RPMI7951 (cell line): ENCODE results near the gene STK24. TPM values are rescaled to one million over a fixed set of nuclear protein-coding genes. Genes with fewer than 3 reads are reported as not detected.

Source experiments
- DNase-seq: peaks from one replicate; pipeline ENCODE4 v3.0.0-alpha.2; 2012; ENCODE audit warnings: low read depth
- total RNA-seq: library from RNA; depleted of rRNA; stranded (reverse); fragments of >200 nt; shearing (Covaris generic); gene quantifications from 2 replicates; pipeline ENCODE4 v1.2.3, GENCODE V29; 2014

STK24 gene
- total RNA-seq, 1 experiment from 2014 or later, result 92.5 TPM

GRCh38 chr13:98452851-98453843, 123.8 kb downstream of the STK24 start:
- no peak for DNase-seq

- DNase-seq, result no peak
These were observed 125.0 kb downstream of the STK24 start for GRCh38 chr13:98451676-98452470.

- no peak for DNase-seq
These were observed 126.3 kb downstream of the STK24 start for GRCh38 chr13:98450539-98451111.

GRCh38 chr13:98450026-98450425, 126.9 kb downstream of the STK24 start:
- DNase-seq, result no peak

- no peak for DNase-seq
These were observed 127.6 kb downstream of the STK24 start for GRCh38 chr13:98449273-98449672.

GRCh38 chr13:98448642-98448928, 128.3 kb downstream of the STK24 start:
- DNase-seq, result no peak

GRCh38 chr13:98447881-98448641, 128.8 kb downstream of the STK24 start:
- DNase-seq, result peak; percentile 25

- DNase-seq, result no peak
These were observed 129.8 kb downstream of the STK24 start for GRCh38 chr13:98447130-98447529.

GRCh38 chr13:98446234-98446621, 130.7 kb downstream of the STK24 start:
- no peak for DNase-seq

GRCh38 chr13:98445340-98446233, 131.3 kb downstream of the STK24 start:
- peak; percentile 40 for DNase-seq

GRCh38 chr13:98444381-98444780, 132.5 kb downstream of the STK24 start:
- DNase-seq, result no peak

GRCh38 chr13:98443800-98444325, 133.0 kb downstream of the STK24 start:
- no peak for DNase-seq

GRCh38 chr13:98443329-98443728, 133.6 kb downstream of the STK24 start:
- DNase-seq, result peak; percentile 70

- no peak for DNase-seq
These were observed 134.3 kb downstream of the STK24 start for GRCh38 chr13:98442391-98443230.

- no peak for DNase-seq
These were observed 135.7 kb downstream of the STK24 start for GRCh38 chr13:98441056-98441676.

GRCh38 chr13:98440390-98441055, 136.4 kb downstream of the STK24 start:
- DNase-seq, result no peak

- no peak for DNase-seq
These were observed 137.0 kb downstream of the STK24 start for GRCh38 chr13:98439896-98440295.

GRCh38 chr13:98439126-98439828, 137.6 kb downstream of the STK24 start:
- DNase-seq, result no peak
